ENCODE measurements around the gene TCEANC2. TPM values are rescaled to one million over a fixed set of nuclear protein-coding genes. Genes with fewer than 3 reads are reported as not detected.

The TCEANC2 gene
- total and polyA plus RNA-seq, 2 of the 4 experiments (the other 2 are of a cell fraction) = 2.4 to 3.2 TPM

- DNase-seq (no peak), ATAC-seq (ENCODE audit: low read depth) (no peak)
- Histone ChIP-seq H4K8ac (ENCODE audit: low read depth in 2 of 2, low read length in 2 of 2) (no peak overlapping the region), H3K36me3 (ENCODE audit: control insufficient read depth, insufficient read depth, low read length) (no peaks in the 10 kb centered on the region), H3K9me1 (ENCODE audit: insufficient read depth, low read length) (peaks cover 6% of the 10 kb centered on the region; the same call in 1 of the 2 replicates), H3K23ac (ENCODE audit: low read depth, low read length) (no peak overlapping the region), H3K4me1 (ENCODE audit: control insufficient read depth, insufficient read depth, low read length) (peaks cover 6% of the 10 kb centered on the region), H3K18ac (ENCODE audit: low read depth, low read length) (no peak overlapping the region), H3K27me3 (ENCODE audit: control insufficient read depth, insufficient read depth, low read length) (peaks cover 2% of the 10 kb centered on the region; the same call in 1 of the 2 replicates), H3K9ac (ENCODE audit: low read depth, low read length) (no peak overlapping the region), H2AK9ac (replicated peaks; ENCODE audit: low read depth, low read length, poor library complexity) (no peak overlapping the region), H4K20me1 (ENCODE audit: insufficient read depth, low read length) (no peaks in the 10 kb centered on the region), H2AK5ac (ENCODE audit: low read depth, low read length) (no peak overlapping the region), H4K91ac (ENCODE audit: insufficient read depth, low read depth, low read length) (no peak overlapping the region), H3K27ac (ENCODE audit: insufficient read depth, low read length) (no peak overlapping the region), H3K14ac (replicated peaks; ENCODE audit: low read depth, low read length) (no peak overlapping the region), H3K79me1 (ENCODE audit: low read depth in 1 of 2, low read length in 2 of 2) (no peaks in the 10 kb centered on the region), H3K4ac (ENCODE audit: low read depth, low read length) (no peak overlapping the region), H3K56ac (ENCODE audit: extremely low read depth, insufficient read depth, low read length) (no peak overlapping the region), H3K4me3 (ENCODE audit: insufficient read depth, low read depth, low read length) (no peak overlapping the region), H3K4me2 (ENCODE audit: low read depth, low read length) (no peak overlapping the region), H2BK20ac (ENCODE audit: low read depth, low read length) (no peak overlapping the region), H2BK5ac (ENCODE audit: low read depth, low read length, poor library complexity, severe bottlenecking) (no peak overlapping the region), H3K9me3 (ENCODE audit: control insufficient read depth, insufficient read depth, low read length) (no peaks in the 10 kb centered on the region), H2BK120ac (ENCODE audit: low read depth, low read length) (no peak overlapping the region), H2BK15ac (ENCODE audit: low read depth, low read length) (no peak overlapping the region), H2AFZ (replicated peaks; ENCODE audit: low read length, poor library complexity) (no peak overlapping the region), H4K5ac (ENCODE audit: low read depth, low read length) (no peak overlapping the region)
- WGBS, 2 experiments (ENCODE audit: extremely low coverage in 2 of 2, insufficient read length in 1 of 2) = 80% methylated on average over 1 of the region's 5 CpGs; no CpG with 5 or more reads in 1 of the 2 experiments
- ChIA-PET POLR2A (ENCODE audit: unreplicated experiment) (no interaction called here), CTCF (no interaction called here)
- in situ Hi-C loops (cut with MboI; ENCODE audit: low sequenced_read_pairs) = no loop called here
- intact Hi-C loops (cut with micrococcal nuclease) = no loop called here
- dilution Hi-C loops (cut with HindIII; ENCODE audit: low sequenced_read_pairs, unreplicated experiment) = no loop called here
- TF ChIP-seq CHD1 (IDR thresholded peaks at IDR 0.05; ENCODE audit: low read depth, low read length) (no peak), NFE2L2 (IDR thresholded peaks at IDR 0.05; ENCODE audit: low read depth, low read length) (no peak), BHLHE40 (IDR thresholded peaks at IDR 0.05; ENCODE audit: low read depth, low read length) (no peak), RAD21 (IDR thresholded peaks at IDR 0.05; ENCODE audit: low read length) (no peak), SMC3 (IDR thresholded peaks at IDR 0.05; ENCODE audit: low read depth, low read length) (no peak), FOS (IDR thresholded peaks at IDR 0.05; ENCODE audit: low read depth, low read length) (no peak), CTCF (conservative IDR thresholded peaks at IDR 0.05; ENCODE audit: low read depth, low read length) (no peak), ELK1 (IDR thresholded peaks at IDR 0.05; ENCODE audit: borderline replicate concordance, low read depth, low read length) (no peak), MXI1 (IDR thresholded peaks at IDR 0.05; ENCODE audit: borderline replicate concordance, low read depth, low read length) (no peak), USF2 (IDR thresholded peaks at IDR 0.05; ENCODE audit: low read depth, low read length) (no peak), CEBPB (IDR thresholded peaks at IDR 0.05; ENCODE audit: low read depth, low read length) (no peak), MAFK (IDR thresholded peaks at IDR 0.05; ENCODE audit: low read depth, low read length) (no peak), RCOR1 (IDR thresholded peaks at IDR 0.05; ENCODE audit: insufficient replicate concordance, low read length) (no peak), POLR2A (IDR thresholded peaks at IDR 0.05; ENCODE audit: low read depth, low read length) (no peak)
- no TSS peak for BruUV-seq (replicated peaks)
Observed at GRCh38 chr1:54151013-54151412, 97.6 kb downstream of the TCEANC2 start.
